GM15510 (cell line): ENCODE results near the gene NYAP1.

Experiments used
- POLR2A ChIP-seq: IDR thresholded peaks from 3 replicates; pipeline ENCODE4 v1.6.1; 2011; ENCODE audit warnings: borderline replicate concordance; ENCODE audit not compliant: insufficient read length; ENCODE audit errors: extremely low read depth

NYAP1 gene

GRCh38 chr7:100488333-100489095 lies 4.8 kb downstream of the NYAP1 start:
- no peak for TF ChIP-seq POLR2A

- TF ChIP-seq POLR2A: no peak
Measured at GRCh38 chr7:100489121-100489520, 5.4 kb downstream of the NYAP1 start.

- no peak for TF ChIP-seq POLR2A
Measured at GRCh38 chr7:100489824-100490223, 6.1 kb downstream of the NYAP1 start.

- no peak for TF ChIP-seq POLR2A
Measured at GRCh38 chr7:100490483-100491191, 6.9 kb downstream of the NYAP1 start.

- TF ChIP-seq POLR2A: no peak
Measured at GRCh38 chr7:100491192-100491578, 7.5 kb downstream of the NYAP1 start.

- TF ChIP-seq POLR2A: no peak
Measured at GRCh38 chr7:100492738-100493475, 9.2 kb downstream of the NYAP1 start.

GRCh38 chr7:100493476-100494264 lies 9.9 kb downstream of the NYAP1 start:
- no peak for TF ChIP-seq POLR2A

- no peak for TF ChIP-seq POLR2A
Measured at GRCh38 chr7:100496509-100496908, 12.8 kb downstream of the NYAP1 start.

GRCh38 chr7:100504887-100505611 lies 21.3 kb downstream of the NYAP1 start:
- TF ChIP-seq POLR2A: no peak

- TF ChIP-seq POLR2A: no peak
Measured at GRCh38 chr7:100506356-100506923, 22.7 kb downstream of the NYAP1 start.

GRCh38 chr7:100509231-100509630 lies 25.5 kb downstream of the NYAP1 start:
- TF ChIP-seq POLR2A: no peak

- TF ChIP-seq POLR2A: no peak
Measured at GRCh38 chr7:100510437-100511239, 26.9 kb downstream of the NYAP1 start.
